Peyer's patch (tissue), 4 donors: ENCODE results near the gene SNX27.

Experiments used
- POLR2A ChIP-seq, 2 donors: fragments of 450-650 bp; IDR thresholded peaks; one replicate each; pipeline ENCODE4 v1.5.1; 2017; ENCODE audit warnings: antibody characterized with exemption in 2 of 2, mild to moderate bottlenecking in 2 of 2, moderate library complexity in 2 of 2
- TF ChIP-seq, protein P1 (sequence below), 6 experiments: fragments of 450-650 bp in 4 of 6; fragments of 200-600 bp in 2 of 6; sonication (generic) in 1 of 6; IDR thresholded peaks; one replicate each; pipeline ENCODE4 v1.5.1; 2017 to 2019; ENCODE audit warnings: antibody characterized with exemption in 6 of 6, mild to moderate bottlenecking in 3 of 6, moderate library complexity in 1 of 6

DNA sequence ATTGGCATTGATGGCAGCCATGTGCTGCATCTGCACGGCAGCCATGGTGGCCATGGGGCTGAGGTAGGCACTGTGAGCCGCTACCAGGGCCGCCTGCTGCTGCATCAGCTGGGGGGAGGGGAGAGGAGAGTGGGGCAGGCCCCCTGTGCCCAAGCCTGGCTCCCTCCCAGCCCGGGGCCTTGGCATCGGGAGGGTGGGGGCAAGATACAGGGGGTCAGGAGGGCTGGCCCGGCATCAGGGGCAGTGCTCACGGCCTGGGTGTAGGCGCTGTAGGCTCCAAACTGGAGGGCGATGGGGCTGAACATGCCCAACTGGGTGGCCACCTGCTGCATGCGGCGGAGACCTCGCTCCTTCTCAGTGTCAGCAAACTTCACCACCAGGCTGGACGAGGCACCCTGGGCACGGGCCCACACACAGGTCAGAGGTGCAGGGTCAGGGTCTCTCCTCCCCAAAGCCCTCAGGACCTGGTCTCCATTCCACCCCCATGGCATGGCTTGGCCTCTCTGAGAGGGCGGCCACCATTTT is 95.8 kb downstream of the SNX27 start:
- no peak for TF ChIP-seq POLR2A (IDR thresholded peaks at IDR 0.05)
- TF ChIP-seq, protein P1, sequence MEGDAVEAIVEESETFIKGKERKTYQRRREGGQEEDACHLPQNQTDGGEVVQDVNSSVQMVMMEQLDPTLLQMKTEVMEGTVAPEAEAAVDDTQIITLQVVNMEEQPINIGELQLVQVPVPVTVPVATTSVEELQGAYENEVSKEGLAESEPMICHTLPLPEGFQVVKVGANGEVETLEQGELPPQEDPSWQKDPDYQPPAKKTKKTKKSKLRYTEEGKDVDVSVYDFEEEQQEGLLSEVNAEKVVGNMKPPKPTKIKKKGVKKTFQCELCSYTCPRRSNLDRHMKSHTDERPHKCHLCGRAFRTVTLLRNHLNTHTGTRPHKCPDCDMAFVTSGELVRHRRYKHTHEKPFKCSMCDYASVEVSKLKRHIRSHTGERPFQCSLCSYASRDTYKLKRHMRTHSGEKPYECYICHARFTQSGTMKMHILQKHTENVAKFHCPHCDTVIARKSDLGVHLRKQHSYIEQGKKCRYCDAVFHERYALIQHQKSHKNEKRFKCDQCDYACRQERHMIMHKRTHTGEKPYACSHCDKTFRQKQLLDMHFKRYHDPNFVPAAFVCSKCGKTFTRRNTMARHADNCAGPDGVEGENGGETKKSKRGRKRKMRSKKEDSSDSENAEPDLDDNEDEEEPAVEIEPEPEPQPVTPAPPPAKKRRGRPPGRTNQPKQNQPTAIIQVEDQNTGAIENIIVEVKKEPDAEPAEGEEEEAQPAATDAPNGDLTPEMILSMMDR (IDR thresholded peaks at IDR 0.05) = no peak
